HL-60 (cell line): Measurements from ENCODE around the gene UBE2R2.
"Not testable (repeated sequence)": the region's sequence is repeated elsewhere in the genome, so short reads cannot be mapped to it uniquely, and the experiment has no call there.

Experiments
- DNase-seq, 2 experiments: peaks; one replicate each; pipeline ENCODE4 v3.0.0-alpha.2; 2010 to 2020; ENCODE audit warnings: low read depth in 1 of 2, low spot score in 1 of 2
- H3K27ac ChIP-seq: fragments of 250-450 bp; sonication (Bioruptor Pico); replicated peaks from 2 replicates; pipeline ENCODE4 v1.5.1; 2020; ENCODE audit warnings: mild to moderate bottlenecking, moderate library complexity
- H3K27me3 ChIP-seq: fragments of 250-450 bp; sonication (Bioruptor Pico); 2 replicates; pipeline ENCODE4 v1.5.1; 2021; ENCODE audit warnings: mild to moderate bottlenecking, moderate library complexity; ENCODE audit not compliant: insufficient read depth, poor library complexity, severe bottlenecking
- H3K4me3 ChIP-seq: replicated peaks from 2 replicates; pipeline ENCODE4 v1.5.1; 2011; ENCODE audit warnings: mild to moderate bottlenecking, control low read depth, low read length; ENCODE audit not compliant: insufficient read depth
- CTCF ChIP-seq: IDR thresholded peaks from one replicate; pipeline ENCODE4 v1.5.1; 2011; ENCODE audit warnings: low read length, control low read depth, inconsistent platforms; ENCODE audit not compliant: insufficient read depth
- GABPA ChIP-seq: IDR thresholded peaks from 2 replicates; pipeline ENCODE4 v1.6.1; 2012; ENCODE audit warnings: low read depth
- POLR2AphosphoS5 ChIP-seq: IDR thresholded peaks from 2 replicates; pipeline ENCODE4 v1.6.1; 2012; ENCODE audit warnings: low read depth
- REST ChIP-seq: IDR thresholded peaks from 2 replicates; pipeline ENCODE4 v1.6.1; 2012; ENCODE audit warnings: low read depth; ENCODE audit not compliant: insufficient replicate concordance
- SPI1 ChIP-seq: IDR thresholded peaks from 2 replicates; pipeline ENCODE4 v1.6.1; 2012; ENCODE audit warnings: low read depth, mild to moderate bottlenecking, borderline replicate concordance

UBE2R2 gene

GRCh38 chr9:33787839-33788238 lies 29.1 kb upstream of the UBE2R2 start:
- Histone ChIP-seq H3K27me3 (peaks cover 6% of the 10 kb centered on the region), H3K4me3 (no peak overlapping the region), H3K27ac (no peak overlapping the region)
- TF ChIP-seq POLR2AphosphoS5: no peak
- no peak for TF ChIP-seq SPI1
- TF ChIP-seq REST: no peak
- TF ChIP-seq CTCF: no peak
- TF ChIP-seq GABPA: no peak
- no peak for DNase-seq

- H3K27ac ChIP-seq, DNase-seq, H3K4me3 ChIP-seq, H3K27me3 ChIP-seq: not testable (repeated sequence)
Observed at GRCh38 chr9:33789429-33789828, 27.5 kb upstream of the UBE2R2 start.

- Histone ChIP-seq H3K4me3 (no peak overlapping the region), H3K27me3 (peaks cover 6% of the 10 kb centered on the region), H3K27ac (no peak overlapping the region)
- TF ChIP-seq POLR2AphosphoS5: no peak
- no peak for TF ChIP-seq SPI1
- TF ChIP-seq CTCF: no peak
- TF ChIP-seq GABPA: no peak
- no peak for TF ChIP-seq REST
- no peak for DNase-seq
Observed at GRCh38 chr9:33791117-33791516, 25.8 kb upstream of the UBE2R2 start.

- not testable (repeated sequence) for H3K4me3 ChIP-seq, H3K27me3 ChIP-seq, H3K27ac ChIP-seq, DNase-seq
Observed at GRCh38 chr9:33793496-33793895, 23.5 kb upstream of the UBE2R2 start.

GRCh38 chr9:33794560-33794959 lies 22.4 kb upstream of the UBE2R2 start:
- no peak overlapping the region for H3K4me3 ChIP-seq
- DNase-seq: no peak
- no peak for TF ChIP-seq REST
- TF ChIP-seq GABPA: no peak
- no peak for TF ChIP-seq SPI1
- no peak for TF ChIP-seq CTCF
- no peak for TF ChIP-seq POLR2AphosphoS5
- H3K27ac ChIP-seq: no peak overlapping the region
- H3K27me3 ChIP-seq: peaks cover 6% of the 10 kb centered on the region
